Measurements from ENCODE around the gene IPCEF1. TPM values are rescaled to one million over a fixed set of nuclear protein-coding genes. Genes with fewer than 3 reads are reported as not detected.

IPCEF1 gene
- total RNA-seq, 2 donors from 2014 or later = 17.6 to 20.4 TPM

DNA sequence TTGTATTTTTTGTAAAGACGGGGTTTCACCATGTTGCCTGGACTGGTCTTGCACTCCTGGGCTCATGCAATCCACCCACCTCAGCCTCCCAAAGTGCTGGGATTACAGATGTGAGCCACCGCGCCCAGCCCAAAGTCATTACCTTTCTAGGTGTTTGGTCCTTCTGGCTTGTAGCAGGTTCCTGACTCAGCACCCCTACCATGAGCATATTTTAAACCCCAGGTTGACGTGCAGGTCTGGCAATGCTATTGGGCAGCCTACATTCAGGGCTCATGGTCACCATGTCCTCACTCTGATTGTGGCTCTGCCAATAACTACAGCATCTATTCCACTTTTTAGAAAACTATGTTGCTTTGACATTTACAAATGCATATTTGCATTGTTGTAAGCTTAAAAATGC is 59.4 kb downstream of the IPCEF1 start:
- H3K36me3 Mint-ChIP-seq (ENCODE audit: insufficient read depth in 2 of 2) = no peaks in the 10 kb centered on the region
- ATAC-seq (replicated peaks in 1 of 2) (no peak), DNase-seq (no peak)
- no peak overlapping the region for H3K4me3 Mint-ChIP-seq
- H3K4me1 Mint-ChIP-seq (ENCODE audit: low read depth) = peaks cover 9% of the 10 kb centered on the region
- H3K27me3 Mint-ChIP-seq (ENCODE audit: low read depth) = peaks cover 30% of the 10 kb centered on the region
- no peak overlapping the region for H3K27ac Mint-ChIP-seq
- no peaks in the 10 kb centered on the region for H3K9me3 Mint-ChIP-seq

DNA sequence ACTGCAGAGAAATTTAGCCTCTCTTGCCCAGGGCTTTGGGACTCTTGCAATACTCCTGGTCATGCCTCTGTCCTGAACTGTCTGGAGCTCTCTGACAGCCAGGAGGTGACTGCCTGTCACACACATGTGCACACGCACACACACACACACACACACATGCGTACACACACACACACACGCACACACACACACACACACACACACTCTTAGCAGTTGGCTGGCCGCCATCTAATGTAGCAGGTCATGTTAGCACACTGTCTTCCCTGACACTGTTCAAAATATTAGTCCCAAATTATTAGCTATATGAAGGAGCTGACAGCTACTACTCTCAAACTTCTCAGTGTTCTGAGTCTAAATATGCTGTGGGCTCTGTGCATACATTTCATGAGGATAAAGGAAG is 60.9 kb downstream of the IPCEF1 start:
- ATAC-seq (replicated peaks in 1 of 2) (no peak), DNase-seq (no peak)
- H3K27me3 Mint-ChIP-seq (ENCODE audit: low read depth) = peaks cover 22% of the 10 kb centered on the region
- no peak overlapping the region for H3K4me3 Mint-ChIP-seq
- H3K4me1 Mint-ChIP-seq (ENCODE audit: low read depth) = peaks cover 4% of the 10 kb centered on the region
- no peaks in the 10 kb centered on the region for H3K9me3 Mint-ChIP-seq
- no peak overlapping the region for H3K27ac Mint-ChIP-seq
- no peaks in the 10 kb centered on the region for H3K36me3 Mint-ChIP-seq (ENCODE audit: insufficient read depth in 2 of 2)

DNA sequence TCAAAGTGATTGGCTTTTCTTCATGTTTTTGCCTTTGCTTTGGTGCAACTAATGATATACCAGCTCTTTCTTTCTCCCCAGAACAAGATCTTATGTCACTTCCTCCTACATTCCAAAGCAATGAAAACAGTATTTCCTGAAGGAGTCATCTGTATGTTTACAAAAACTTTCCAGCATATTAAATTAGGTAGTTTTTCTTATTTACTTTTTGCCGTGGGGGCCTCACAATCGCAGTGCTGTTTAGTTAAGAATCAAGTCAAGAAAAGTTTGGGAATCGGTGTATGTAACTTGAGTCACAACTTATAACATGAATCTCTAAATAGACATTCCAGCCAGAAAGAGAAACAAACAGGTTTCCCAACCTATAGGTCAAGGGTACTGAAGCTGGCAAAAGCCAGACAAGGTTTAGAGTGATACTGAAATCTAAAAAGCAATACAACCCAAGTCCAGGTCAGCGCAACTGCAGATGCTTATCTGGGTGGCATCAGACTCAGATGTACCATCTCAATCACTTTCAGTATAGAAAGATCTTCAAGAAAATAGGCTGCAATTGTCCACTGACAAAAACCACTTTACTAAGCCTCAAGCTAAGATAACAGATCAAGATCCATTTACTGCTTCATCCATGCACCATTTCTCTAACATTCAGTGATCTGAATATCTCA is 63.6 kb downstream of the IPCEF1 start:
- no peak overlapping the region for H3K4me3 Mint-ChIP-seq
- no peaks in the 10 kb centered on the region for H3K4me1 Mint-ChIP-seq (ENCODE audit: low read depth)
- DNase-seq = no peak
- no peak for ATAC-seq (replicated peaks in 1 of 2)
- no peaks in the 10 kb centered on the region for H3K36me3 Mint-ChIP-seq (ENCODE audit: insufficient read depth in 2 of 2)
- H3K27me3 Mint-ChIP-seq (ENCODE audit: low read depth) = peaks cover 11% of the 10 kb centered on the region
- no peaks in the 10 kb centered on the region for H3K9me3 Mint-ChIP-seq
- no peak overlapping the region for H3K27ac Mint-ChIP-seq

DNA sequence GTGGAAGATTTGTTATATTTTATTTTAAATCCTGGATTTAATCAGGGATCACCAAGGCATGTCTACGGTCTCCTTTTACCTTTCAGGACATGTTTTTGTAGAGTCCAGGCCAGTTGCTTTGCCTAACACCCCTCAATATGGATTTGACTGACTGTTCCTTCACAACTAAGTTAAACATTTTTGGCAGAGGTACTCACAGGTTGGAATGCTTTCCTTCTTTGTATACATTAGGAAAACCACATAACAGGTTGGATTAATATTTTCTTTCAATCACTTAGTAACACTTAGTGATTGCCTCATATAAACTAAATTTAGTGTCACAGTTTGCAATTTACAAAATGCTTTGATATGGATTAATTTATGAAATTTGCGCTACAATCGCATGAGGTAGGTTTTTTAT is 64.5 kb downstream of the IPCEF1 start:
- no peak for ATAC-seq (replicated peaks in 1 of 2)
- Mint-ChIP-seq H3K27me3 (ENCODE audit: low read depth) (peaks cover 6% of the 10 kb centered on the region), H3K36me3 (ENCODE audit: insufficient read depth in 2 of 2) (no peaks in the 10 kb centered on the region), H3K4me3 (no peak overlapping the region), H3K4me1 (ENCODE audit: low read depth) (peaks cover 3% of the 10 kb centered on the region), H3K9me3 (no peaks in the 10 kb centered on the region), H3K27ac (no peak overlapping the region)
- DNase-seq = no peak

- H3K27ac Mint-ChIP-seq = no peak overlapping the region
- DNase-seq (no peak), ATAC-seq (replicated peaks in 1 of 2) (no peak)
- H3K4me3 Mint-ChIP-seq = no peak overlapping the region
- peaks cover 6% of the 10 kb centered on the region for H3K27me3 Mint-ChIP-seq (ENCODE audit: low read depth)
- no peaks in the 10 kb centered on the region for H3K36me3 Mint-ChIP-seq (ENCODE audit: insufficient read depth in 2 of 2)
- peaks cover 0 to 2% of the 10 kb centered on the region in 2 donors for H3K9me3 Mint-ChIP-seq
- H3K4me1 Mint-ChIP-seq (ENCODE audit: low read depth) = peaks cover 12% of the 10 kb centered on the region
Observed at GRCh38 chr6:154289818-154290508, 66.6 kb downstream of the IPCEF1 start.

GRCh38 chr6:154285826-154286225 is 70.8 kb downstream of the IPCEF1 start:
- no peak for DNase-seq
- Mint-ChIP-seq H3K4me3 (no peak overlapping the region), H3K36me3 (ENCODE audit: insufficient read depth in 2 of 2) (peaks cover 0 to 2% of the 10 kb centered on the region in 2 donors), H3K27ac (no peak overlapping the region), H3K4me1 (ENCODE audit: low read depth) (peaks cover 12% of the 10 kb centered on the region), H3K9me3 (peaks cover 2% of the 10 kb centered on the region in 2 donors), H3K27me3 (ENCODE audit: low read depth) (no peaks in the 10 kb centered on the region)
- ATAC-seq (replicated peaks in 1 of 2) = no peak

- ATAC-seq (replicated peaks in 1 of 2) (no peak), DNase-seq (no peak)
- Mint-ChIP-seq H3K36me3 (ENCODE audit: insufficient read depth in 2 of 2) (peaks cover 0 to 2% of the 10 kb centered on the region in 2 donors), H3K4me3 (no peak overlapping the region), H3K9me3 (peaks cover 2% of the 10 kb centered on the region in 2 donors), H3K27me3 (ENCODE audit: low read depth) (no peaks in the 10 kb centered on the region), H3K27ac (no peak overlapping the region), H3K4me1 (ENCODE audit: low read depth) (peaks cover 12% of the 10 kb centered on the region)
Observed at GRCh38 chr6:154284313-154284853, 72.2 kb downstream of the IPCEF1 start.

- H3K36me3 Mint-ChIP-seq (ENCODE audit: insufficient read depth in 2 of 2) = peaks cover 0 to 2% of the 10 kb centered on the region in 2 donors
- DNase-seq = no peak
- H3K9me3 Mint-ChIP-seq = peaks cover 0 to 2% of the 10 kb centered on the region in 2 donors
- no peaks in the 10 kb centered on the region for H3K27me3 Mint-ChIP-seq (ENCODE audit: low read depth)
- ATAC-seq (replicated peaks in 1 of 2) = no peak
- no peak overlapping the region for H3K27ac Mint-ChIP-seq
- H3K4me3 Mint-ChIP-seq = no peak overlapping the region
- peaks cover 25% of the 10 kb centered on the region for H3K4me1 Mint-ChIP-seq (ENCODE audit: low read depth)
Observed at GRCh38 chr6:154280521-154280920, 76.1 kb downstream of the IPCEF1 start.

DNA sequence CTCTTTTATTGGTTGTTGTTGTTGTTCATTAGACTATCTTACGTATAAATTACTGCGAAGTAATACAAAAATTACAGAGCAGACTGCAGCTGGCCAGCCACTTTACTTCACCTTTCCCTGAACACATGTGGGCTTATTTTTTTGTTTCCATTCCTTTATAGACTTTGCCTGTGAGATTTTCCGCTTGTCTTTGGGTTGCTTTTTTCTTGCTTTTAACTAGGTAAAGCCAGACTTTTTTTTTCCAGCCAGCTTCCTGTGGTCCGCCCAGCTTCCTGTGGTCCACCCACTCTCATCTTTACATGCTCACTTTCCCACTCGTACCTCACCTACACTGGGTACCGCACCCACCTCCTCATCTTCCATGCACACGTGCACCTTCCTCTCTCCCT is 79.0 kb downstream of the IPCEF1 start:
- peak overlapping the region; percentile 78 to 85 for H3K4me3 Mint-ChIP-seq
- H3K36me3 Mint-ChIP-seq (ENCODE audit: insufficient read depth in 2 of 2) = peaks cover 0 to 3% of the 10 kb centered on the region in 2 donors
- H3K27me3 Mint-ChIP-seq (ENCODE audit: low read depth) = peaks cover 5% of the 10 kb centered on the region
- DNase-seq (peak in 1 of 2 donors; percentile 19), ATAC-seq (replicated peaks in 1 of 2) (peak; percentile 40 to 54)
- H3K27ac Mint-ChIP-seq = peak overlapping the region; percentile 43
- H3K9me3 Mint-ChIP-seq = peaks cover 0 to 1% of the 10 kb centered on the region in 2 donors
- peaks cover 32% of the 10 kb centered on the region for H3K4me1 Mint-ChIP-seq (ENCODE audit: low read depth)

DNA sequence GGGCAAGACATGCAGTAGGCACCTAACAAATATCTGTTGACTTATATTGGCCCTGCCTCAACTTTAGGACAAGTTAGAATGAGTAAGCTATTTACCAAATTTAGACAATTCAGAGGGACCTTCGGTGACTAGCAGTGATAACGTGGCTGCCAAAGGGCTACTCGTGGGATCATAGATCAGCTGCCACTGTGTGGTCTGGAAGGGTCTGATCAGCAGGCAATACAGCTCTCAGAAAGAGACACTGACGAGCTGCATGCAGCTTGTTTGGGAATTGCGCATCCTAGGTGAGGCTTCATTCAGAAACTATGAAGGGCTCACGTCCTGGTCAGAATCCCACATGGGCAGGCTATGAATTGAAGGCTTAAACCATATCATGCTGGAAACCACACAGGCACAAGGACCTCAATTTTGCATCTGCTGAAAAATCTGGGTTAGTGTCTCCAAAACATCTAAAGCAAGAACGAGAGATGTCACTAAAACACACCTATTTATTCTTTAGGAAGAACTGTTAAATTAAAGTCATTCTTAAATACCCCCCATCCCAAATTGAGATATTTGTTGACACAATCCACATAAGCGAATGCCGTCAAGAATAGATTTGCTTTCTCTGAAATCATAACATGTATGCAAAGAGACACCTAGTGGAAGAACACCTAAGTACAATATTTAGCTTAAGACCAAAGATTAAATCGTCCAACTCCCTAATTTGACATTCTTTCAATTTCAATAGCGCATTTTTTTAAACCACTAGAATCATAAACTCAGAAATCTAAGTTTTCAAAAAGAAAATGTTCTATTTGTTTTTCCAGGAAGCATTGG is 79.6 kb downstream of the IPCEF1 start:
- peaks cover 5% of the 10 kb centered on the region for H3K27me3 Mint-ChIP-seq (ENCODE audit: low read depth)
- peak; percentile 65 to 73 for ATAC-seq (replicated peaks in 1 of 2)
- peaks cover 0 to 1% of the 10 kb centered on the region in 2 donors for H3K36me3 Mint-ChIP-seq (ENCODE audit: insufficient read depth in 2 of 2)
- no peak for DNase-seq
- H3K27ac Mint-ChIP-seq = no peak overlapping the region
- H3K9me3 Mint-ChIP-seq = peaks cover 0 to 1% of the 10 kb centered on the region in 2 donors
- peak overlapping the region; percentile 78 to 85 for H3K4me3 Mint-ChIP-seq
- H3K4me1 Mint-ChIP-seq (ENCODE audit: low read depth) = peaks cover 32% of the 10 kb centered on the region

GRCh38 chr6:154274168-154274567 is 82.4 kb downstream of the IPCEF1 start:
- no peak overlapping the region for H3K4me3 Mint-ChIP-seq
- DNase-seq (no peak), ATAC-seq (replicated peaks in 1 of 2) (no peak)
- H3K27me3 Mint-ChIP-seq (ENCODE audit: low read depth) = peaks cover 5% of the 10 kb centered on the region
- H3K4me1 Mint-ChIP-seq (ENCODE audit: low read depth) = peaks cover 32% of the 10 kb centered on the region
- H3K27ac Mint-ChIP-seq = no peak overlapping the region
- H3K9me3 Mint-ChIP-seq = peaks cover 0 to 1% of the 10 kb centered on the region in 2 donors
- H3K36me3 Mint-ChIP-seq (ENCODE audit: insufficient read depth in 2 of 2) = peaks cover 0 to 1% of the 10 kb centered on the region in 2 donors

- H3K36me3 Mint-ChIP-seq (ENCODE audit: insufficient read depth in 2 of 2) = no peaks in the 10 kb centered on the region
- H3K4me1 Mint-ChIP-seq (ENCODE audit: low read depth) = peaks cover 30% of the 10 kb centered on the region
- peak overlapping the region; percentile 61 for H3K27ac Mint-ChIP-seq
- peaks cover 0 to 2% of the 10 kb centered on the region in 2 donors for H3K9me3 Mint-ChIP-seq
- peak overlapping the region in 1 of 2 donors; percentile 35 for H3K4me3 Mint-ChIP-seq
- no peak for ATAC-seq (replicated peaks in 1 of 2)
- no peak for DNase-seq
- peaks cover 9% of the 10 kb centered on the region for H3K27me3 Mint-ChIP-seq (ENCODE audit: low read depth)
Observed at GRCh38 chr6:154268486-154268885, 88.1 kb downstream of the IPCEF1 start.

Data from activated T-cell treated with anti-CD3 and anti-CD28 coated beads, Interleukin-2, amount 50 U/mL, for 72 hours (primary cell).